Heart left ventricle (tissue), 13 donors: ENCODE results near the gene TTLL1.

Experiments used
- CTCF ChIP-seq, 12 donors: fragments of 200-600 bp; sonication (generic) in 4 of 12; IDR thresholded peaks; one replicate each; pipeline versions ENCODE4 v1.5.0 to v1.8.0; 2018 to 2022; ENCODE audit warnings: antibody characterized with exemption in 12 of 12, mild to moderate bottlenecking in 5 of 12
- POLR2A ChIP-seq, 2 donors: fragments of 450-650 bp; IDR thresholded peaks; one replicate each; pipeline ENCODE4 v1.6.1; 2017; ENCODE audit warnings: antibody characterized with exemption in 2 of 2, mild to moderate bottlenecking in 2 of 2, moderate library complexity in 2 of 2
- donor health status: ischemic (EF 13 %, LVEDD 7.1; RV severe dilation, severe dysfunction).
- donor health status: DM: no; HTN: yes; CAD: no.
- donor health status: DM: no; HTN: no; CAD: no.
- donor health status: ischemic (EF 25% LVEDD 6.9; RV normal size, moderate dysfunction).
- donor health status: ischemic (EF 25% LVEDD 5.7; RV mildly dilated, moderate dysfunction).
- donor health status: ischemic (EF 35%, LVEDD 5.7; RV mildly dilated, moderate dysfunction).
- donor health status: nonischemic (EF 11% LVEDD 7.7; RV severe dilation, severe dysfunction).
- donor health status: DM: yes; HTN: yes; CAD: no.
- donor health status: PGD.
- donor health status: ischemic (EF 29% LVEDD 5.4; RV normal size, mild dysfunction).
- donor health status: nonischemic (EF 23%, LVEDD 6.1; RV moderate dilation, normal function).

DNA sequence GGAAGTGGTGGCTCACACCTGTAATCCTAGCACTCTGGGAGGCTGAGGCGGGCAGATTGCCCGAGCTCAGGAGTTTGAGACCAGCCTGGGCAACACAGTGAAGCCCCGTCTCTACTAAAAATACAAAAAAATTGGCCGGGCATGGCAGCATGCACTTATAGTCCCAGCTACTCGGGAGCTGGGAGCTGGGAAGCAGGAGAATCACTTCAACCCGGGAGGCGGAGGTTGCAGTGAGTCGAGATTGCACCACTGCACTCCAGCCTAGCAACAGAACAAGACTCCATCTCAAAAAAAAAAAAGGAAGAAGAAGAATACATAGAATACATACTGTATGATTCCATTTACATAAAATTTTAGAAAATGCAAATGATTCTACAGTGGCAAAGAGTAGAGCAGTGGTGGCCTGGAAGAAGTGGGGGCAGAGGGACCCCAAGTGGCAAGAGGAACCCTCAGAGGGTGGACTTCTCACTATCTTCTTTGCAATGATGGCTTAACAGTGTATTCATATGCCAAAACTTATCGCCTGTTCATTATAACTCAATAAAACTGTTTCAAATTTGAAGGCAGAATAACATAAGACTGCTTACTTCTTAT lies 96.2 kb downstream of the TTLL1 start:
- TF ChIP-seq CTCF (IDR thresholded peaks at IDR 0.05) (no peak), POLR2A (IDR thresholded peaks at IDR 0.05) (no peak)
